Activated T-cell treated with anti-CD3 and anti-CD28 coated beads, Interleukin-2, amount 50 U/mL, for 48 hours (primary cell): ENCODE measurements around the gene KRTAP5-3.
"Not testable (repeated sequence)": the region's sequence is repeated elsewhere in the genome, so short reads cannot be mapped to it uniquely, and the experiment has no call there.

Source experiments
- DNase-seq, 2 experiments: peaks; one replicate each; pipeline ENCODE4 v3.0.0-alpha.2; 2020

Gene KRTAP5-3

DNA sequence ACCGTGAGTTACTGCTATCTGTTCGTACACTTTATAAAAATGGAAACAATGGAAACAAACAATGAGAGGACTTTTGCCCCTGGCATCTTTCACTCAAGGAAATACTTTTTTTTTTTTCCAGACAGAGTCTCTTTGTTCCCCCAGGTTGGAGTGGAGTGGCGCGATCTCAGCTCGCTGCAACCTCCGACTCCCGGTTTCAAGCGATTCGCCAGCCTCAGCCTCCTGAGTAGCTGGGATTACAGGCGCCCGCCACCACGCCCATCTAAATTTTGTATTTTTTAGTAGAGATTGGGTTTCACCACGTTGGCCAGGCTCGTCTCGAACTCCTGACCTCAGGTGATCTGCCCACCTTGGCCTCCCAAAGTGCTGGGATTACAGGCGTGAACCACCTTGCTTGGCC is 32.5 kb downstream of the KRTAP5-3 start:
- DNase-seq = not testable (repeated sequence)

DNA sequence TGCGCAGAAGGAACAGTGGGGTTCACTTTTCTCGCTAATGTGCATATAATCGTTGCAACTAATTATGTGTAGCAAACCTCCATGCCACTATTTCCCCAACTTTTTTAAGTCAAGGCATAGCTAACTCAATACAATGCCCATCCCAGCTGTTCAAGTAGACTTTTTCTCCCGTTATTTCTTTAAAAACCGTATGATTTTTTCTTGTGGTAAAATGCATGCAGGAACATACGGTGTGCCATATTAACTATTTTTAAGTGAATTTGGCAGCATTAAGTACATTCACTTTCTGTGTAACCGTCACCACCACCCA is 33.4 kb downstream of the KRTAP5-3 start:
- no peak for DNase-seq

DNA sequence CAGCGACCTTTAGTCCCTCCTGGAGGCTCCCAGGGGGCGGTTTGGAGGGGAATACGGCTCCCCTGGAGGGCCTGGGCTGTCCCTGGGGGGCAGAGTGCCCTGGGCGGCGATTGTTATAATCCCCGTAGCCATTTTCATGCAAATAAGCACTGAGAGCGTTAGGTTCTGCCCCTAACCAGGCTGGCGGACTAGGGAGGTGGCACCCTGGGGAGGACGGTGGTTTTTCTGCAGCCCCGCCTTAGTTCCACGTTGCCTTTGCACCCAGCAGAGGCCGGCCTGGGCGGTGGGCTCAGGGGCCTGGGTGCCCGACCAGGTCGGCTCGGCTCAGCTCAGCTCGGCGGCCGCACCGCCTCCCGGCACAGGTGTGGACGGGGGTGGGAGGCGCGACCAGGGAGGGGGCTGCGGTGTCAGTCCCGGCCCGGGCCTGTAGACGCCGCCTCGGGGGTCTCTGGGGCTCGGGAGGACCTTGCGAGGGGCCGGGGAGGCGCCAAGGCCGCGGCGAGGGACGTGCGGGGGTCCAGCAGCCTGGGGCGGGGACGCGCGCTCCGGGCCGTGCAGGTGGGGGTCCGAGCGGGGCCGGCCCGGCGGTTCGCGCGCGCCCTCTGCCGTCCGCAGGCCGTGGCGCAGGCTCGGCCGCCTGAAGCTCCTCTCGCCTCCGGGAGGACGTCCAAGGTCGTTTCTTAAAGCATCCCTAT is 33.9 kb downstream of the KRTAP5-3 start:
- DNase-seq = peak; percentile 65 to 76

DNA sequence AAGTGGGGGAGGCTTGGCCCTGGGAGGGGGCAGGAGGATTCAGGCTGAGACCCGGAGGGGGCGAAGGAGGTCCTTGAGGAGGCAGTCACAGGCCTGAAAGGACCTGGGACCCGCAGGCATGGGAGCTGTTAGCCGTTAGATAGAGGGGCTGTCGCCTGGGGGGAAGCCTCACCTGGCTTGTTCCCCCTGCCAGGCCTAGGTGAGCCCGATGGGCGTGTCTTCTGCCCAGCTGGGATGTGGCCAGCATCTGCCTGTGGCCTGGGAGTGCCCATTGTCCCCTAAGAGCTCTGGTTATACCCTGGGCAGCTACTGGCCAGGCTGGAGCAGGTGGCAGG is 34.4 kb downstream of the KRTAP5-3 start:
- no peak for DNase-seq

DNA sequence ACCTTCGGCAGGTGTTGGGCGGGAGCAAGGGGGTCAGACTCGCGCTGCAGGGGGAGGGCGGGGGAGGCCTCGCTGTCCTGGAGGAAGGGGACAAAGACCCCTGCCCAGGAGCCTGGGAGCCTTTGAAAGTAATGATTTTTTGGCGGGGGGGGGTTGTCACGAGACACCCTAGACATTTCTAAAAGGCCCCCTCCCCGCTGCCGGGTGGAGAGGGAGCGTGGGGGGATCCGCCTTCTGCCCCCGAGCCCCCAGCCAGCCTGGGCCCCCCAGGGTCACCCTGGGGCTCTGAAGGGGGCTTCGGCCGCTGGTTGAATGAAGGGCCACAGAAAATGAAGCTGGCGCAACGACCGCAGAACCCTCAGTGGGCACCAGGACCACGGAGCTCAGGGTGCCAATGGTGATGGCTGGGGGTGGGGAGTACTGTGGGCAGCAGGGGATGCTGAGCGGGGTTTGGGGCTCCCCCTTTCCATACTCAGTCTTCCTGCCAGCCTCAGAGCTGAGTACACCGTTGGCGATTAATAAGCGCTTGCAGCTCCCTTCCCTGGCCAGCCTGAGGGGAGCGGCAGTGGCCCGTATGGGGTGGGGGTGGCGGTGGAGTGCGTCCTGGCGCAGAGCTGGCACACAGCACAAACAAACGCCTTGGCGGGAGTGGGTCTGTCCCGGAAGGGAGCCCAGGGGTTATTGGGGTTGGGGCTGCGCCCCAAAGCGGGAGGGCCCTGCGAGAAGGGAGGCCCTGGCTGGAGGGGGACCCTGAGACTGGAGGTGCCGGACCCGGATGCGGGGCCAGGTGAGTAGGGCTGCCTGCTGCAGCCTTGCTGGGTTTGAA is 35.0 kb downstream of the KRTAP5-3 start:
- DNase-seq = peak; percentile 53 to 57

DNA sequence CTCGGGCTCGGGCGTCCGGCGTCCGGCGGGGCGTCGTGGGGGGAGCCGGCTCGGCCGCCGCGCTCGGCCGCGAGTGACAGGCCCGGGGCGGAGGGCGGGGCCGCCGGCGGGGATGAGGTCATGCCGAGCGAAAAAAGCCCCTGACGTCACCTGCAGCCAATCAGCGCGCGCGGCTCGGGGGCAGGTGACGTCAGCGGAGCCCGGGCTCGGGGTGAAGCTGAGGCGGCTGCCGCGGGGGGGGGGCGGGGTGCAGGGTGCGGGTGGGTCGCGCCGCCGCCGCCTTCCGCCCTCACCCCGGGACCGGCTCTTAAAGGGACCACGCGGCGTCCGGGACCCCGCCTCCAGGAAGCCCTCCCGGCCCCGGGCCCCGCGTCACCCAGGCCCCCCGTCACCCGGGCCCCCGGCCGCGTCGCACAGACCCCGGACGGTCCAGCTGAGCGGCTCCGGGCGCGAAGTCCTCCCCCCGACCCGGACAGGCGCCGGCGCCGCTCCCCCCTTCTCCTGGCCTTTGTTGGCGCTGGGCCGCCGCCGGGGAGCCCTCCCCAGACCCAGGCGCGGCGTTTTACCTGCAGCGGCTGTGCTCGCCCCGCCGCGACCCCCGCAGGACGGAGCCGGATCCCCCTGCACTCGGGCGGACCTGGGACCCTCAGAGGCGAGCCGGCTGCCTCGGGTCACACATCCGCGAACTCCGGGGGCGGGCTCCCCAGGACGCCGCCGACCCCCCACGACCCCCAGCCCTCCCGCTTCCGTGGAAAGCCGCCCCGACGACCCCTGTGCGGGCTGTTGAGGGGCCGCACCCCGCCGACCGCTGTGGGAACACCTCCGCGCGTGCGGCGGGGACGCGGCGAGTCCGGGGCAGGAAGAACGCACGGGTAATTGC is 35.8 kb downstream of the KRTAP5-3 start, which contains the start of gene DUSP8:
TSS of gene DUSP8 (minus strand) at position 75 of the 880 bp plus-strand sequence. CDS start 6,445 bp downstream, outside the sequence.
- peak; percentile 87 to 92 for DNase-seq

DNA sequence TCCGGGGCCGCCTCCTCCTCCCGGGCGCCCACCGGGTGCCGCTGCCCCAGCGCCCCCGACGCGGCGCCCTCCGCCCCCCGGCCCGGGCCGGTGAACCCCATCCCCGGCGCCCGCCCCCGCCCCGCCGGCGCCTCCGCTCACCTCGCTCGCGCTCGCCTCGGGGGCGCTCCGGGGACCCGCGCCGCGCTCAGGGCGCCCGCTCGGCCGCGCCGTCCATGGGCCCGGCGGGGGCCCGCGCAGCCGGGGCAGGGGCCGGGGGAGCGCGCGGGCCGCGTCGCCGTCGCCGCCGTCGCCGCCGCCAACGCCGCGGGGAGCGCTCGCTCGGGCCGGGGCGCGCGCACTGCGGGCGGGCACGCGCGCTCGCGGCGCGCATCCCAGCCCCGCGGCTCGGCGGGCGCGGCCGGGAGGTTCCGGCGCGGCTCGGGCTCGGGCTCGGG is 36.5 kb downstream of the KRTAP5-3 start:
- no peak for DNase-seq

DNA sequence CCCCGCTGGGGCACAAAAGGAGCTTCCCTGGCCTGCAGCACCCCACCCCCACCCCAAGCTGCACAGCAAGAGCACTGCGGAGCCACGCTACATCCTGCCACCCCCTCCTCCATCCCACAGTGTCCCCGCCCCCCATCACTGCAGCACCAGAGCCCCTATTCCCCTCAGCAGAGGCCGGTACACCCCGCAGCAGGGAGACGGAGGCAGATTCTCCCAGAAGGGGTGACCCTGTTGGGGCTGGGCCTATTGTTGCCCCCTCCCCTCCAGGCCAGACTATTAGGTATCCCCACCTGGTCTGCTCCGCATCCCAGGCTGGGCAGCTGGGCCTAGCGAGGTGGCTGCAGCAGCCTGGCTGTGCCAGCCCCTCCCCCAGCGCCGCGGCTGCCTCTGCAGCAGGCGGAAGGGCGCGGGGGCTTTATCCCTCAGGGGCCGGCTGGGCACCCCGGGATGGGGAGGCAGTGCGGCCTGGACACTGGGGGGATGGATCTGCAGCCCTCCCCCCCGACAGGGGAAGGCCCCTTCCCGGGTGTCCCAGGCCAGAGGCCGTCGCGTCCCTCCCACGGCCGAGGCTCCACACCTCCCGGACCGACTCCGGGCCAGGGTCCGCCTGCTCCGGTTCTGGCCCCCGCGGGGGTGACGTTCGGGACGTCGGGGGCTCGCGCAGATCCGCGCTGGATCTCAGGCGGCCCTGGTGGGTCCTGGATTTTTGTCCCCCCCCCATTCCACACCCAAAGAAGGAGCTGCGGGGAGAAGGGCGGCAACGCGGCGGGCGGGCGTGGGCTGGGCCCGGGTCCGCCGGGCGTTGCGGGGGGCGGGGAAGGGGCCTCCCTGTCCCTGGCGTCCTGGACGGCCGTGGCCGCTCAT is 37.1 kb downstream of the KRTAP5-3 start:
- DNase-seq = no peak

DNA sequence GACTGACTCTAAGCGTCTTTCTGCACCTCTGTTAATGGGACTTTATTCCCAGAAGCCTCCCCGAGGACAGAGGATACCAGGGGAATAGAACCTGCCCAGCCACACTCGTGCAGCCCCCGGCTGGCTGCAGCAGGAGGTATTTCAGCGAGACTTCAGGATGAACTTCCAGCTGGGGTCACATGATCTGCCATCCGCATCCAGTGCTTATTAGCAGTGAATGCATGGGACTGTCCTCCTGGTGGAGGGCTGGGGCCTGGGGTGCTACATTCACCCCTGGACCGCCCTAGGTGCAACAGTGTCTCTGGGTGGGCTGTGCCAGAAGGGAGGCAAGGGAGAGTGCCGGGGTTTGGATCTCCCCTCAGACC is 37.8 kb downstream of the KRTAP5-3 start:
- no peak for DNase-seq

DNA sequence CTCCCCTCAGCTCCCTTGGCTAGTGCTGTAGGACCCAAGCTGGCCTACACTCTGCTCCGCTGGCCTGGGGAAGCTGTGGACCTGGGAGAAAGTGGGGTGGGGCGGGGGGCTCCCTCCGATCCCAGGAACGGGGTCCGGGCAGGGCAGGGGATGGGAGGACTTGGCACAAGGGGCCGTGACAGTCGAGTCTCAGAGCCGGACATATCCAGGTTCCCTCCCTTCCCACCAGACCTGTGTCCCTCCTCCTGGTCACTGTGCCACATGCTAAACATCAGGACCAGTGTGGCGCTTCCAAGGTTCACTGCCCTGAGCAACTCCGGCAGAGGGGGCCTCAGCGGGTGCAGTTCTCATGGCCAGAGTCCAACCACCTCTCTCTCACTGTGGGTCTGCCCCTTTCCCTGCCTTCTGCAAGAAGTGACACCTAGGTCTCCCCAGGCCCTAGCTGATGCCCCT is 38.2 kb downstream of the KRTAP5-3 start:
- no peak for DNase-seq

DNA sequence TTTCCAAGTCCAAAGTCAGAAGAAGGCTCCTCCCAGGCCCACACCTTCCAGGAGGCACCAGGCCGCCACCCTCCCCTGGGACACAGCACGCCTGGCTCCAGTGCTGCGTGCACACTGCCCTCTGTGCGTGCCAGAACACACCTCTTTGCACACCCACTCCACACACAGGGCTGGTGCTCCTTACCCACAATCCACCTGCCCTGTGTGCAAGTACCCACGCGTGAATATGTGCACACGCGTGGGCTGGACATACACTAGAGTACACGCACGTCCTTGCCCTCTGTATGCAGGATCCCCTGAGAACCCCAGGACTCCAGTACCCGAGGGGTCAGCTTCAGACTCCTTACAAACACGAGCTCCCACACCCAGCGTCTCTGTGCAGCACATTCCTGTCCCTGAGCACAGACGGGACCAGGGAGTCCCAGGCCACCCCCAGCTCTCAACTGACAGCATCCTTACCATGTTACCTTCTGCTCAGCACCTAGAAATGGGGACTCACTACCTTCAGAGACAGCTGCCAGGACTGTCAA is 38.9 kb downstream of the KRTAP5-3 start:
- DNase-seq = no peak

DNA sequence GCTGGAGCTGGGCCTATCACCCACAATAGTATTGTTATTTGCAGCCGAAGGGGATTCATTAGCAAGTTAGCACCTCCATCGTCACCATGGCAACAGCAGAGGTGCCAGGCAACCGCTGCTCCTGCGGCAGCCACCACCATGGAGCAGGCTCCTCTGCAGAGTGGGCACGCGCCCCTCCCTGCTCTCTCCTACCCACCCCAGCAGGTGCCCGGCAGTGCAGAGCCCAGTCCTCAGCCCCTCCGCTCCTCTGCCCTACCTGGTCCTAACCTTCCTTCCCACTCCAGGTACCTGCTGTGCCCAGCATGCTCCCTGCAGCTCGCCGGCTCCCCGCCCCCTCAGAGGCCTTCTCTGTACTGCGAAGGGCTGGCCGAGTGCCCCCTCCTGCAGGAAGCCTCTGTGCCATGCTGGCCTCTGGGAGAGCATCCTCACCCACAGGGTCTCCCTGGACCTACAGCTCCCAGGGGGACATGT is 39.8 kb downstream of the KRTAP5-3 start:
- no peak for DNase-seq

DNA sequence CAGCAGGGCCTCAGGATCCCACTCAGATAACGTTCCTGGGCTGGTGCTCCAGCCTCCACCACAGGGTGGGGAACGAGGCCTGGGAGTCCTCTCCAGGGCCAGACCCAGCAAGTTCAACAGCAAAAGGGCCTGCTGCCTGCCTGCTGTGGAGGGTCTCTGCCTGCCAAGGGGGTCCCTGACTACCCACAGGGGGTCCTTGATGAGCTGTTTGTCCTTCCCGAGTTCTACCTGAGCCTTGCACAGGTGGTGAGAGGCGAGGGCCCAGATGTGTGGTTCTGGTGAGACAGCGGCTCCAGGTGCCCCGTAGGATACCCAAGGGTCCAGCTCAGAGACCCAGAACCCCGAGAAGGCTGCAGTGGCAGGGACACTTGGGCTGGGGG is 40.6 kb downstream of the KRTAP5-3 start:
- DNase-seq = no peak

DNA sequence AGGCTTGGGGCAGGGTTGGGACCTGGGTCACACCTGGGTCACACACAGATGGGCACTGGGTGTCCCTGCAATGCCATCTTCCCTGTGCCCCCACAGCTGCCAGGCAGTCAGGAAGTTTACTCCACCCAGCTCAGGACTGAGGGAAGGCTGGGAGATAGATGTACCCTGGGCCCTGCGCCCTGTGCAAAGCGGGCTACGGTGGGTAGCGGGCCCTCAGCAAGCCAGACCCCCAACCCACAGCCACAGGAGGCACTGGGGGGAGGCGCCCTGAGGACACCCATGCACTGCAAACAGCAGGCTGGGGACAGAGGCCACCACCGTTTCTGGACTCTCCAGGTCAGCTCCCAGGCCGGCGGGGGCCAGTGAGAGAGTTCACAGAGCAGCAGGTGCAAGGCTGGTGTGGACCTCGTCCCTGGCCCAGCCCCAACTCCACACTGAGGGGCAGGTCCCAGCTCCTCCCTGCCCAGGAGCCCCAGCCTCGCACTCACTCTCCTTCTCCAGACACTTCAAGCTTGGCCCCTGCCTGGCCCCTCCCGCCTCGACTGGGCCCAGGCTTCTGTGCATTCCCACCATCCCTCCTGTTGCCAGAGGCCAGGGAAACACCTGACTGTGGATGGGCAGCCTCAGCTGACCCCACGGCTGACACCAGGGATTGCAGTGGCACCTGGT is 41.1 kb downstream of the KRTAP5-3 start:
- no peak for DNase-seq

DNA sequence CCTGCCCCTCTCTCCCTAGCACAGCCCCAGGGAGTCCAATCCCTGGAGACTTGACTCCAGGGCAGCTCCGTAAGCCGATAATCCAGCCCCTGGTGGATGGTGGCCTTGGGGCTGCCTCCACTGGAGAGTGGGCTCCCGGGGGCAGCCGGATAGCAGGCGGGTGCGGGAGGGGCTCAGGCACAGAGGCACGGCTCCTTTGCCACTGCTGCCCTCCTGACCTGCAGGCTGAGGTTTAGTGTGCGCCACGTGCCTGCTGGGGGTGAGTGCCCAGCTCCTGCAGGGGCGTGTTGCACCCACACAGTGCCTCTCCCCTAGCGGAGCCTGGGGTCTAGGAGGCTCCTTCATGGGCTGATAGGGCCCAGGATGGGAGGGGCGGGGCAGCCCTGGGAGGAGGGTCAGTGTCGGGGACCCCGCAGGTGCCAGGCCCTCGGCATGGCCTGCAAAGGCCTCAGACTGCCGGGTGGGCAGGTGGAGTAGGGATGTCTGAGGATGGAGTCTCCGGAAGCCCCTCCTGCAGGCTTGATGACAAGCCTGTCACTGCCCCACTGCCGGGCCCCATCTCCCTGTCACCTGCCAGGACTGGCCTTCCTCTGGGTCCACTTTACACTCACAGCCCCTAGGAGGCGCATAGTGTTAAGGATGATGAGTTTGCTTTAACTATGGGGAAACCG is 41.7 kb downstream of the KRTAP5-3 start:
- DNase-seq = no peak

DNA sequence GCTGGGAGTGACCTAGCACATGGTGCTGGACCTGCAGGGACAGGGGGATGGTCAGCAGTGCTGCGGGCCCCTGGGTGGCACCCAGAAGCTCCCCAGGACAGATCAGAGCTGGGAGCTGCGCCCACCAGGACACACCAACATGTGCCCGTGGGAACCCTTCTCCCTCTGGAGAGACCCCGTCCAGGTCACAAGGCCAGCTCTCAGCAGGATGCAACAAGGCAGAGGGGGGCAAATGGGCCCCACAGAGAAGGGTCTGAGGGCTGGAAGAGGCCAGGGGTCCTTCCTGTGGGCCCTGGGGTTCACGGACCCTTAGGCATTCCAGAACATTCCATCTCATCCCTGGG is 42.4 kb downstream of the KRTAP5-3 start:
- DNase-seq = no peak

DNA sequence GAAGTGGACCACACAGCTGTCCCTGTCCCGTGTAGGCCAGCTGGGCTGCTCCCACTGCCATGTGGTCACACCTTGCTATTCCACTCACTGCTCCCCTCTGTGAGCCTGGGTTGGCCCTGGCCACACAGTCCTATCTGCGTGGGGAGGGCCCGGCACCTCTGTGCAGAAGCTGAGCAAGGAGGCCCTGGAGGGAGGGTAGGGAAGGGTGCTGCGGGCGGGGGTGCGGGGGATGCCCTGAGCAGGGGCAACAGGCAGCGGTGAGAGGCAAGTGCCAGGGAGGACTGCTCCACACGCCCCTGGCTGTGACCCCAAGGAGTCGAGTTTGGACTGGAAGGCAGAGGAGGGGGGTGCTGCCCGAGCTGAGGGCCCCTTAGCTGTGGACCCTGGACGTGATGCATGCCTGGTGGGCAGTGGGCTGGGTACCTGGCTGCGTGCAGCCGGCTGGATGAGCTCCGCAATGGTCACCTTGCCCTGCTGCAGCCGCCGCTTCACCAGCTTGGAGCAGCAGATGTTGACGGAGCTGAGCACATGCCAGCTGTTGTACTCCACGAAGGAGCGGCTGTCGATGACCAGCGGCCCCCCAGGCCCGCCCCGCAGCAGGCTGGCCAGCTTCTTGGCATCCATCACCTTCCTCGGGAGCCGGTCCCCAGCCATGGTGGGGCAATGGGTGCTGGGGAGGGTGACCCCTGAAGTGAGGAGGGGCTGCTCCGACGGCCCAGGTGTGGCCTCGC is 42.9 kb downstream of the KRTAP5-3 start:
- no peak for DNase-seq

DNA sequence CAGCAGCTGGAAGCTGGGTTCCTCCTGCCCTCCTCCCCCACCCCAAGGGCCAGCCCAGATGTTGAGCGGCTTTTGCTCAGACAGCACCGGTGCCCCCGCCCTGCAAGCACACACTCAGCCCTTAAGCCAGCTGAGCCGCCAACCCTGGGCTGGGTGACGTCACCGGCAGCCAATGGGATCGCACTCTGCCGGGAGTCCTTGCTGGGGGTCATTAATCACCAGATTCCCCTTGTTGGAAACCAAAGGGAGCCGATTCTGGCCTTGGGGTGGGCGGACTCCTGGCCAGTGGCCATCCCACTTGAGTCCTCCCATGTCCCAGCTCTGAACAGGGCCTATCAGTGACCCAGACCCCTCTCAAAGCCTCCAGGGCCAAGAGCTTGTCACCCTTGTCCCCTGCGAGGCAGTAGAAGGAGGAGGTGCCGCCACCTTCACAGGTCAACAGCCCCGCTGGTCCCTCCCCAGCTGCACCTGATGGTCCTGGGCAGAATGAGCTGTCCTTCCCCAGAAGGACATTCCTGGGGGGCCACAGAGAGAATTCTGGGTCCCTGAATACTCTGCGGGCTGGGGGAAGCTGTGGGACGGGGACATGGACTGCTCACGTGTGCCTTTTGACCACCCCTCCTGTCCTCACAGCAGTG is 43.6 kb downstream of the KRTAP5-3 start:
- no peak for DNase-seq

DNA sequence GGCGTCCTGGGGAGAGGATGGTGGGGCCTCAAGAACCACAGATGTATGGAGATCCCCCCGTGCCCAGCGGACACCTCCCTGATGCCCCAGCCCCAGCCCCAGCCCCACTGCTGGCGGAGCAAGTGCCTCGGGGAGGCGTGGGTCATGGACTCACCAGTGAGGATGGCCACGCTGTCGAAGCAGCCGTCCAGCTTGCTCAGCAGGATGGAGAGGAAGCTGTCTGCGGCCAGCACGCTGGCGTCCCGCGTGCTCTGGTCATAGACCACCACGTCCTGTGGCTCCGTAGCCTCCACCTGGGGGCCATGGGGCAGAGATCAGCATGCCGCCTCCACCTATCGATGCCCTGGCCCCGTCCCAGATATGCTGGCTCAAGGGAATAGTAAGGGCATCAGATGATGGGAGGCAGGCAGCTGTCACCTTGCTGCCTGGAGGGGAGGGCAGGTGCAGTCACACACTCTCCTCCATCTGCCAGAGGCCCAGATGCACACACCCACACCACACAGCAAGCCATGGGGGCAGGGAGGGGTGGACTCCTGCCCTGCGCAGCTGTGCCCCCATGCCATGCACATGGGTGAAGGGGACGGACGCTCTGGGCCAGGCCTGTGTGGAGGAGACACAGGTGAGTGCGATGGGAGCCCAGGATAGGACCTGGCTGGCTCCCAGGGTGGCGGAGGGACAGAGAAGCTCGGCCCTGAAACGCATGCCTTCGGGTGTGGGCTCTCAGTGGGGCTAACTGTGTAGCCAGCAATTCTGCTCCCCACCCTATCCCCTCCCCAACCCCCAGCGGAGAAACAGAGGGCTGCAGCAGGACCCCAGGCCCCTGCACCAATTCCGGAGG is 44.3 kb downstream of the KRTAP5-3 start:
- DNase-seq = no peak
